G401 (cell line): ENCODE measurements around the gene PRKG2. TPM values are rescaled to one million over a fixed set of nuclear protein-coding genes. Genes with fewer than 3 reads are reported as not detected.
"Not testable (repeated sequence)": the region's sequence is repeated elsewhere in the genome, so short reads cannot be mapped to it uniquely, and the experiment has no call there.

Experiments
- DNase-seq: peaks from one replicate; pipeline ENCODE4 v3.0.0-alpha.2; 2015; ENCODE audit warnings: low spot score
- in situ Hi-C: cut with HindIII; loops from 2 replicates; pipeline ENCODE4 v1.10.0; 2016; ENCODE audit warnings: low sequenced_read_pairs, mixed read lengths
- total RNA-seq: library from RNA; depleted of rRNA; stranded (reverse); fragments of >200 nt; shearing (Covaris generic); gene quantifications from 2 replicates; pipeline ENCODE4 v1.2.3, GENCODE V29; 2014

Gene PRKG2
- total RNA-seq, 1 experiment from 2014 or later: not detected

GRCh38 chr4:81165861-81166430 is 49.1 kb downstream of the PRKG2 start:
- no peak for DNase-seq
- in situ Hi-C loops: loop anchor here (5.0 kb wide), 1 partner anchor 44 kb away; no protein-coding TSS in a partner anchor

GRCh38 chr4:81164623-81165416 is 50.2 kb downstream of the PRKG2 start:
- in situ Hi-C loops: loop anchor here (5.0 kb wide), 1 partner anchor 43 kb away; no protein-coding TSS in a partner anchor

GRCh38 chr4:81164126-81164525 is 50.9 kb downstream of the PRKG2 start:
- DNase-seq: no peak
- in situ Hi-C loops: no loop called here

More at GRCh38 chr4:81164623-81165416, 50.2 kb downstream of the PRKG2 start:
- DNase-seq: no peak

- DNase-seq: no peak
- in situ Hi-C loops: no loop called here
Observed at GRCh38 chr4:81162752-81163458, 52.1 kb downstream of the PRKG2 start.

GRCh38 chr4:81153714-81154323 is 61.2 kb downstream of the PRKG2 start:
- in situ Hi-C loops, DNase-seq: not testable (repeated sequence)

GRCh38 chr4:81152839-81153713 is 61.9 kb downstream of the PRKG2 start:
- in situ Hi-C loops: no loop called here

GRCh38 chr4:81149976-81150375 is 65.0 kb downstream of the PRKG2 start:
- in situ Hi-C loops: no loop called here
- no peak for DNase-seq

More at GRCh38 chr4:81152839-81153713, 61.9 kb downstream of the PRKG2 start:
- no peak for DNase-seq

GRCh38 chr4:81148576-81148975 is 66.4 kb downstream of the PRKG2 start:
- in situ Hi-C loops: no loop called here
- no peak for DNase-seq

GRCh38 chr4:81146466-81146865 is 68.6 kb downstream of the PRKG2 start:
- no peak for DNase-seq
- in situ Hi-C loops: no loop called here

GRCh38 chr4:81143183-81143582 is 71.8 kb downstream of the PRKG2 start:
- DNase-seq: no peak
- in situ Hi-C loops: no loop called here

- no peak for DNase-seq
- in situ Hi-C loops: no loop called here
Observed at GRCh38 chr4:81142744-81143143, 72.3 kb downstream of the PRKG2 start.

GRCh38 chr4:81137894-81138293 is 77.1 kb downstream of the PRKG2 start:
- in situ Hi-C loops: no loop called here
- no peak for DNase-seq

- in situ Hi-C loops: no loop called here
- no peak for DNase-seq
Observed at GRCh38 chr4:81137446-81137845, 77.6 kb downstream of the PRKG2 start.

- DNase-seq: no peak
- in situ Hi-C loops: no loop called here
Observed at GRCh38 chr4:81136161-81136905, 78.7 kb downstream of the PRKG2 start.

- in situ Hi-C loops: no loop called here
- no peak for DNase-seq
Observed at GRCh38 chr4:81135501-81135900, 79.5 kb downstream of the PRKG2 start.

GRCh38 chr4:81131563-81131962 is 83.5 kb downstream of the PRKG2 start:
- in situ Hi-C loops: no loop called here
- DNase-seq: no peak

- no peak for DNase-seq
- in situ Hi-C loops: no loop called here
Observed at GRCh38 chr4:81131066-81131465, 84.0 kb downstream of the PRKG2 start.

GRCh38 chr4:81130569-81130968 is 84.5 kb downstream of the PRKG2 start:
- in situ Hi-C loops: no loop called here

More at GRCh38 chr4:81130569-81130968, 84.5 kb downstream of the PRKG2 start:
- DNase-seq: no peak
